ENCODE data around the gene IGF1R.

The IGF1R gene

GRCh38 chr15:98775498-98776230 lies 127.3 kb downstream of the IGF1R start:
- no peak for DNase-seq (ENCODE audit: low spot score)
- Mint-ChIP-seq H3K36me3 (ENCODE audit: low read depth) (no peaks in the 10 kb centered on the region), H3K27ac (no peak overlapping the region), H3K4me3 (no peak overlapping the region), H3K4me1 (ENCODE audit: low read depth) (peaks cover 16% of the 10 kb centered on the region), H3K9me3 (no peaks in the 10 kb centered on the region), H3K27me3 (ENCODE audit: low read depth) (no peaks in the 10 kb centered on the region)

GRCh38 chr15:98776607-98777281 lies 128.4 kb downstream of the IGF1R start:
- DNase-seq (ENCODE audit: low spot score) = no peak
- Mint-ChIP-seq H3K36me3 (ENCODE audit: low read depth) (no peaks in the 10 kb centered on the region), H3K27me3 (ENCODE audit: low read depth) (no peaks in the 10 kb centered on the region), H3K4me1 (ENCODE audit: low read depth) (peaks cover 16% of the 10 kb centered on the region), H3K4me3 (peak overlapping the region; percentile 60), H3K9me3 (no peaks in the 10 kb centered on the region), H3K27ac (peak overlapping the region; percentile 29)

DNA sequence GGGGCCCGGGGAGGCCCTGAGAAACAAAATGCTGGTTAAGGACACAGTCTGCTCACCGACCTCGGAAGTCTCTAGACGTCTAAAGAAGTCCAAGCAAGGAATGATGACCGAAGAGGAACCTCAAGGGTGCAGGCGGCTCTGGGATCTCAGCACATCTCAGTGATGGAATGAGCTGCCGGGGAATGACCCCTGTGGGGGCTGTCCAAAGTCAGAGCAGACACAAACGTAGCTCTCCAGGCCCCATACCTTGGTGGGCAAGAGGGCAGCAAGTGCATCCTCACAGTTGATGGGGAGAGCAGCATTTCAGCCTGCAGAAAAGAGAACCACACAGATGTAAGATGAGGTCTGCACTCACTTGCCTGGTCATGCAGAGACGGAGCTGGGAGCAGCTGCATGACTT lies 129.1 kb downstream of the IGF1R start:
- no peak overlapping the region for H3K4me3 Mint-ChIP-seq
- no peaks in the 10 kb centered on the region for H3K9me3 Mint-ChIP-seq
- H3K27ac Mint-ChIP-seq = no peak overlapping the region
- no peaks in the 10 kb centered on the region for H3K27me3 Mint-ChIP-seq (ENCODE audit: low read depth)
- no peaks in the 10 kb centered on the region for H3K36me3 Mint-ChIP-seq (ENCODE audit: low read depth)
- DNase-seq (ENCODE audit: low spot score) = no peak
- peaks cover 16% of the 10 kb centered on the region for H3K4me1 Mint-ChIP-seq (ENCODE audit: low read depth)

DNA sequence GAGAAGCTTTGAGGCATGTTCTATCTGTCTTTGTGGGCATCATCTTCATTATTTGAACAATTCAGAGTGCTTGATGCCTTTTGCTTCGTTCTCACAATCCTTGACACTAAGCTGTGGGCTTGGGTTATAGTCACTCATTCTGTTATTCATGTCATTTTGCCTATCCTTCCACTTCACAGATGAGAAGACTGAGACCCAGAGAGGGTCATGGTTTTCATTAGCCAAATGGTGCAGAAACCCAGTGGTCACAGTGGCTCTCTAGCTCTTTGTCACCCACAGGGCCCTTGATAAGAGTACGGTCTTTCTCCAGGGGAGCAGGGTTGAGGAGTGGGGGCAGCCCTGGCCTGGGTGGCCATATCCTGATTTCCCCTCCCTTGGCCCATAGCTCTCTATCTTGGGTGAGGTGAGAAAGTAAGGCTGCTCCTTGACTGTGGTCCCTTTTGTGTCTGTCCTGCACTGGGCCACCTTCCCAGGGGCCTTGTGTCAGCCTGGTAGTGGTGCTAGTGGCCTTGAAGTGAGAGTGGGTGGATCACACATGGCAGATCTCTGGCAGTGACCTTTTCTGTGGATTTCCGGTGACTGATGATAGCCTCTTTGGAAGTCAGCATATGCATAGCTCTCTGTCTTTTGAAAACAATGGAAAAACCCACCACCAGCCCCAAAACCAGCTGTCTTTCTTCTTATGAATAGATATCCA lies 130.1 kb downstream of the IGF1R start:
- no peaks in the 10 kb centered on the region for H3K27me3 Mint-ChIP-seq (ENCODE audit: low read depth)

DNA sequence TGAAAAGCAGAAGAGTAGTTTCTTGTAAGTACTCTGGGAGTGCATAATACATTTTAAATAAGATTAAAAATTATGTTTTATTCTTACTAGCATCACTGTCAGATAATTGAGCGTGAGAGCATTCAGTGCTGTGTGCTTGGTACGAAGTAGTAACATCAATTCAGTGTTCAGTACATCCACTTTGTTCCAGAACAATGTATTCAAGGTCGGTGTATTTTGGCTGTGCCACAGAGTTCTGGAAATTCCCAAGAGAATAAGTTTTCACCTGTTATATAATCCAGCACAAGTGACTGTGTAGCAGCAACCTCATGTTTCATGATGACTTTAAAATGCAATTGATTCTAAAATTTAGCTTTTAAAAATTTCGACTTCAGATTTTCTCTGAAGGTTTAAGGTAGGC lies 130.6 kb downstream of the IGF1R start:
- Mint-ChIP-seq H3K27ac (no peak overlapping the region), H3K36me3 (ENCODE audit: low read depth) (no peaks in the 10 kb centered on the region), H3K4me1 (ENCODE audit: low read depth) (peaks cover 16% of the 10 kb centered on the region), H3K9me3 (no peaks in the 10 kb centered on the region), H3K27me3 (ENCODE audit: low read depth) (no peaks in the 10 kb centered on the region), H3K4me3 (no peak overlapping the region)
- no peak for DNase-seq (ENCODE audit: low spot score)

More for the DNA sequence above, 130.1 kb downstream of the IGF1R start:
- Mint-ChIP-seq H3K36me3 (ENCODE audit: low read depth) (no peaks in the 10 kb centered on the region), H3K4me3 (no peak overlapping the region), H3K4me1 (ENCODE audit: low read depth) (peaks cover 16% of the 10 kb centered on the region), H3K27ac (no peak overlapping the region), H3K9me3 (no peaks in the 10 kb centered on the region)
- no peak for DNase-seq (ENCODE audit: low spot score)

- peak overlapping the region; percentile 51 for H3K4me3 Mint-ChIP-seq
- H3K27ac Mint-ChIP-seq = no peak overlapping the region
Observed at GRCh38 chr15:98779463-98780071, 131.2 kb downstream of the IGF1R start.

GRCh38 chr15:98781838-98782237 lies 133.5 kb downstream of the IGF1R start:
- no peak overlapping the region for H3K4me3 Mint-ChIP-seq
- H3K4me1 Mint-ChIP-seq (ENCODE audit: low read depth) = peaks cover 12% of the 10 kb centered on the region
- H3K9me3 Mint-ChIP-seq = no peaks in the 10 kb centered on the region
- H3K36me3 Mint-ChIP-seq (ENCODE audit: low read depth) = no peaks in the 10 kb centered on the region
- no peaks in the 10 kb centered on the region for H3K27me3 Mint-ChIP-seq (ENCODE audit: low read depth)
- no peak for DNase-seq (ENCODE audit: low spot score)
- H3K27ac Mint-ChIP-seq = no peak overlapping the region

More at GRCh38 chr15:98779463-98780071, 131.2 kb downstream of the IGF1R start:
- no peaks in the 10 kb centered on the region for H3K36me3 Mint-ChIP-seq (ENCODE audit: low read depth)
- no peaks in the 10 kb centered on the region for H3K27me3 Mint-ChIP-seq (ENCODE audit: low read depth)
- peak; percentile 56 for DNase-seq (ENCODE audit: low spot score)
- no peaks in the 10 kb centered on the region for H3K9me3 Mint-ChIP-seq
- peaks cover 16% of the 10 kb centered on the region for H3K4me1 Mint-ChIP-seq (ENCODE audit: low read depth)

- Mint-ChIP-seq H3K4me3 (no peak overlapping the region), H3K9me3 (no peaks in the 10 kb centered on the region), H3K27me3 (ENCODE audit: low read depth) (no peaks in the 10 kb centered on the region), H3K36me3 (ENCODE audit: low read depth) (no peaks in the 10 kb centered on the region), H3K27ac (no peak overlapping the region), H3K4me1 (ENCODE audit: low read depth) (peaks cover 11% of the 10 kb centered on the region)
- no peak for DNase-seq (ENCODE audit: low spot score)
Observed at GRCh38 chr15:98782801-98783200, 134.5 kb downstream of the IGF1R start.

DNA sequence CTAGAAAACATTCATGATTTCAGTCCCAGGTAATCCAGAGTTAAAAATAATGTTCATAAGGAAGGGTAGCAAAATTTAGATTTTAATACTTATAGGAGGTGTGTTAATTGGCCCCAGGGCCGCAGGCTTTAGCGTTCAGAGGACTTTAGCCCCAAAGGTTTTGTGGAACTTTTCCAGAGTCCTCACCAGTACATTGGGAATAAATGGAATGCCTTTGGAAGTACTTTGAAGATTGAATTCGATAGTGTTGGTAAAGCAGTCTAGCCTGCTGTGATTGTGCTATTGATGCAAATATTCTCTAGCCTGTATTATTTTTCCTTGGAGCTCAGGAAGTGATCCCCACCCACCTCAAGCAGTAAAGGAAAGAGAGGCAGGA lies 137.1 kb downstream of the IGF1R start:
- peaks cover 14% of the 10 kb centered on the region for H3K4me1 Mint-ChIP-seq (ENCODE audit: low read depth)
- H3K36me3 Mint-ChIP-seq (ENCODE audit: low read depth) = no peaks in the 10 kb centered on the region
- no peak overlapping the region for H3K27ac Mint-ChIP-seq
- no peak for DNase-seq (ENCODE audit: low spot score)
- H3K27me3 Mint-ChIP-seq (ENCODE audit: low read depth) = no peaks in the 10 kb centered on the region
- no peaks in the 10 kb centered on the region for H3K9me3 Mint-ChIP-seq
- no peak overlapping the region for H3K4me3 Mint-ChIP-seq

- Mint-ChIP-seq H3K27me3 (ENCODE audit: low read depth) (no peaks in the 10 kb centered on the region), H3K9me3 (no peaks in the 10 kb centered on the region), H3K36me3 (ENCODE audit: low read depth) (no peaks in the 10 kb centered on the region), H3K4me3 (no peak overlapping the region), H3K27ac (no peak overlapping the region), H3K4me1 (ENCODE audit: low read depth) (peaks cover 20% of the 10 kb centered on the region)
- no peak for DNase-seq (ENCODE audit: low spot score)
Observed at GRCh38 chr15:98785807-98786621, 137.7 kb downstream of the IGF1R start.

DNA sequence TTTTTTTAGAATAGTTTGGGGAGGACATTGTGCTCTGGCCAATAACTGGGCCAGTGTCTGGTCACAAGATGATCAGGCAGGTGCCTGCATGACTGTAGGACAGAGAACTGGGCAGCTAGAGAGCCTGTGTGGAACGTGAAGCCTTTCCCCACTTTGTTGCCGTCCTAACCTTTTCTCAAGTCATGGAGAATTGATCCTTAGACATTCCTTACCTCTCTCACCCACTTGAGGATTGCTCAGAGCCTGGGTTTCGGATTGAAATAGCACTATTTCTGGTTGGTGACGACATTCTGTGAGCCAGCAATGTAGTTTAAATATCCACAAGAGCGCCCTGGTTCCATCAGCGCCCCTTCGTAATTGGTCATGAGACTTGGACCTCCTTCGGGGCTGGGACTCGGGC lies 138.4 kb downstream of the IGF1R start:
- no peak for DNase-seq (ENCODE audit: low spot score)
- H3K9me3 Mint-ChIP-seq = no peaks in the 10 kb centered on the region

GRCh38 chr15:98787194-98787593 lies 138.9 kb downstream of the IGF1R start:
- no peaks in the 10 kb centered on the region for H3K36me3 Mint-ChIP-seq (ENCODE audit: low read depth)
- no peak overlapping the region for H3K4me3 Mint-ChIP-seq
- no peak overlapping the region for H3K27ac Mint-ChIP-seq
- H3K9me3 Mint-ChIP-seq = no peaks in the 10 kb centered on the region
- no peaks in the 10 kb centered on the region for H3K27me3 Mint-ChIP-seq (ENCODE audit: low read depth)
- H3K4me1 Mint-ChIP-seq (ENCODE audit: low read depth) = peaks cover 20% of the 10 kb centered on the region
- no peak for DNase-seq (ENCODE audit: low spot score)

More for the DNA sequence above, 138.4 kb downstream of the IGF1R start:
- Mint-ChIP-seq H3K27me3 (ENCODE audit: low read depth) (no peaks in the 10 kb centered on the region), H3K36me3 (ENCODE audit: low read depth) (no peaks in the 10 kb centered on the region), H3K4me1 (ENCODE audit: low read depth) (peaks cover 20% of the 10 kb centered on the region), H3K4me3 (no peak overlapping the region), H3K27ac (no peak overlapping the region)

GRCh38 chr15:98787936-98788757 lies 139.8 kb downstream of the IGF1R start:
- Mint-ChIP-seq H3K4me1 (ENCODE audit: low read depth) (peaks cover 22% of the 10 kb centered on the region), H3K4me3 (no peak overlapping the region), H3K36me3 (ENCODE audit: low read depth) (no peaks in the 10 kb centered on the region), H3K27ac (no peak overlapping the region), H3K9me3 (no peaks in the 10 kb centered on the region), H3K27me3 (ENCODE audit: low read depth) (no peaks in the 10 kb centered on the region)
- no peak for DNase-seq (ENCODE audit: low spot score)

Measured in T-helper 2 cell treated with Interferon-gamma antibody and Interleukin-4, amounts not matched to agents 5 μg/mL and 100 μg/mL, for 36 hours (primary cell).